Lung (tissue), 12 donors: ENCODE data around the gene EXO1. TPM values are rescaled to one million over a fixed set of nuclear protein-coding genes. Genes with fewer than 3 reads are reported as not detected.

ENCODE experiments used
- ATAC-seq: fragments of 200-7000 bp; cut with Tn5 transposase; one replicate; pipeline ENCODE4 v1.9.1; 2020; ENCODE audit warnings: moderate number of reproducible peaks; ENCODE audit not compliant: insufficient read depth, low FRiP score
- DNase-seq, 3 donors: peaks; one replicate each; pipeline ENCODE4 v3.0.0-alpha.2; 2013 to 2017
- H3K27ac ChIP-seq, 2 donors: one replicate each; pipeline ENCODE4 v1.5.1; 2013; ENCODE audit warnings: mild to moderate bottlenecking in 2 of 2, moderate library complexity in 2 of 2, control low read depth in 1 of 2, inconsistent platforms in 1 of 2, low read depth in 1 of 2, low read length in 1 of 2
- H3K27me3 ChIP-seq, 3 donors: one replicate each; pipeline ENCODE4 v1.5.1; 2013; ENCODE audit warnings: low read length in 2 of 3; ENCODE audit not compliant: control insufficient read depth in 3 of 3, insufficient read depth in 3 of 3
- H3K36me3 ChIP-seq, 4 donors: one replicate each; pipeline ENCODE4 v1.5.1; 2013; ENCODE audit warnings: low read length in 4 of 4, mild to moderate bottlenecking in 1 of 4, moderate library complexity in 1 of 4; ENCODE audit not compliant: control insufficient read depth in 4 of 4, insufficient read depth in 4 of 4
- H3K4me1 ChIP-seq, 5 donors: one replicate each; pipeline ENCODE4 v1.5.1; 2013; ENCODE audit warnings: low read length in 5 of 5, mild to moderate bottlenecking in 2 of 5, moderate library complexity in 1 of 5; ENCODE audit not compliant: control insufficient read depth in 5 of 5, insufficient read depth in 5 of 5
- H3K4me3 ChIP-seq: one replicate; pipeline ENCODE4 v1.5.1; 2013; ENCODE audit warnings: mild to moderate bottlenecking, control low read depth, moderate library complexity
- H3K9ac ChIP-seq, 2 donors: one replicate each; pipeline ENCODE4 v1.5.1; 2013; ENCODE audit warnings: low read length in 2 of 2, control low read depth in 1 of 2; ENCODE audit not compliant: insufficient read depth in 1 of 2
- H3K9me3 ChIP-seq, 4 donors: one replicate each; pipeline ENCODE4 v1.5.1; 2013; ENCODE audit warnings: low read length in 3 of 4, mild to moderate bottlenecking in 1 of 4, moderate library complexity in 1 of 4; ENCODE audit not compliant: control insufficient read depth in 4 of 4, insufficient read depth in 3 of 4
- WGBS, 2 donors: extraction: QIAGEN DNeasy Blood & Tissue Kit; methylation state at CpG; one replicate each; pipeline ENCODE4 v1.1.7; 2013; 5-methylcytosine and 5-hydroxymethylcytosine counted together
- polyA plus RNA-seq, 2 donors: library from polyadenylated mRNA; stranded (reverse); fragments of 200-250 nt; gene quantifications; one replicate each; pipeline ENCODE4 v1.2.1, GENCODE V29; 2013
- total RNA-seq, 2 donors: library from RNA; depleted of rRNA in 1 of 2; stranded (reverse); fragments of >200 nt in 1 of 2; gene quantifications; one replicate each; pipeline ENCODE4 v1.2.1, GENCODE V29; 2014 to 2021
- TF ChIP-seq, protein P1 (sequence below): IDR thresholded peaks from 2 replicates; pipeline ENCODE4 v1.5.1; 2012; ENCODE audit warnings: mild to moderate bottlenecking; ENCODE audit errors: control extremely low read depth, extremely low read depth
- donor health status: control.
- donor health status: control.
- donor health status: Bipolar disorder and iron deficiency.
- donor health status: healthy.
- donor health status: DM: yes; HTN: yes; CAD: no.

EXO1 gene
- total and polyA plus RNA-seq, 4 donors = 0.44 to 2.5 (median 0.92) TPM

DNA sequence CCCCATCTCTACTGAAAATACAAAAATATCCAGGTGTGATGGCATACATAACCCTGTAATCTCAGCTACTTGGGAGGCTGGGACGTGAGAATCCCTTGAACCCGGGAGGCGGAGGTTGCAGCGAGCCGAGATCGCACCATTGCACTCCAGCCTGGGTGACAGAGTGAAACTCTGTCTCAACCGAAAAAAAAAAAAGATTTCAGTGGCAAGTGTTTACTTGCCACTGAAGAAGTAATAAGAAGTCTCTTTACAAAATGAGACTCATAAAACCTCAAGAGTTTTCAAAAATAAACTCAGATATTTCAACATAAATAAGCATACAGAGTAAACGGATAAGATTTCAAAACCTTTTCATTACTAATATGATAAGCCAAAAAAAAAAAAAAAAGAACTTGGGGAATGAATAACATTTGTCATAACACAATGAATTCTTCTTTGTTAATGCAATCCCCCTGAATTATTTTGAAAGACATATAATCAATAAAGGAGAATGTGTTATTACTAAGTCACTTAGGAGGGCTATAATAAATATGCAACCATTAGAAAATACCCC is 34.2 kb upstream of the EXO1 start:
- H3K9ac ChIP-seq = no peak overlapping the region
- ATAC-seq (no peak), DNase-seq (no peak)
- no peaks in the 10 kb centered on the region for H3K4me1 ChIP-seq
- H3K9me3 ChIP-seq = no peaks in the 10 kb centered on the region
- no peak overlapping the region for H3K27ac ChIP-seq
- TF ChIP-seq, protein P1, sequence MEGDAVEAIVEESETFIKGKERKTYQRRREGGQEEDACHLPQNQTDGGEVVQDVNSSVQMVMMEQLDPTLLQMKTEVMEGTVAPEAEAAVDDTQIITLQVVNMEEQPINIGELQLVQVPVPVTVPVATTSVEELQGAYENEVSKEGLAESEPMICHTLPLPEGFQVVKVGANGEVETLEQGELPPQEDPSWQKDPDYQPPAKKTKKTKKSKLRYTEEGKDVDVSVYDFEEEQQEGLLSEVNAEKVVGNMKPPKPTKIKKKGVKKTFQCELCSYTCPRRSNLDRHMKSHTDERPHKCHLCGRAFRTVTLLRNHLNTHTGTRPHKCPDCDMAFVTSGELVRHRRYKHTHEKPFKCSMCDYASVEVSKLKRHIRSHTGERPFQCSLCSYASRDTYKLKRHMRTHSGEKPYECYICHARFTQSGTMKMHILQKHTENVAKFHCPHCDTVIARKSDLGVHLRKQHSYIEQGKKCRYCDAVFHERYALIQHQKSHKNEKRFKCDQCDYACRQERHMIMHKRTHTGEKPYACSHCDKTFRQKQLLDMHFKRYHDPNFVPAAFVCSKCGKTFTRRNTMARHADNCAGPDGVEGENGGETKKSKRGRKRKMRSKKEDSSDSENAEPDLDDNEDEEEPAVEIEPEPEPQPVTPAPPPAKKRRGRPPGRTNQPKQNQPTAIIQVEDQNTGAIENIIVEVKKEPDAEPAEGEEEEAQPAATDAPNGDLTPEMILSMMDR = no peak
- H3K36me3 ChIP-seq = no peaks in the 10 kb centered on the region
- H3K4me3 ChIP-seq = no peak overlapping the region
- H3K27me3 ChIP-seq = peaks cover 0 to 3% (median 0%) of the 10 kb centered on the region in 3 donors
- 59 to 69% methylated on average over 8 of the region's 8 CpGs for WGBS, 2 donors

DNA sequence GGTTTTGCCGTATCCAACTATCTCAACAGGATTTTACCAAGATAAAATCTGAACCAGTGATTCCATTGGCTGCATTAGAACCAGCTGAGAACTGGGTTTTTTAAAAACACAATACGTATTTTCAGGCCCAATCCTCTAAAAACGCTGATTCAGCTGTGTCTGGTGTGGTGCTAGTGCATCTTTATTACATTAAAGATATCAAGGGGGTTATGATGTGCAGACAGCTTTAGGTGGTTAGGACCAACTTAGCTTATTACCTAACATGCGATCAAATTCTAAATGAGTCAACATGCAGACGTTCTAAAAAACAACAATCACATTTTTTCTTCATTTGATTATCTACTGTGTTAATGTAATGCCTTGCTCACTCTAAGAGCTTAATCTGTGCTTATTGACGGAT is 32.0 kb upstream of the EXO1 start:
- Histone ChIP-seq H3K9me3 (no peaks in the 10 kb centered on the region), H3K27ac (no peak overlapping the region), H3K9ac (no peak overlapping the region), H3K4me3 (no peak overlapping the region), H3K4me1 (no peaks in the 10 kb centered on the region), H3K27me3 (peaks cover 0 to 3% (median 0%) of the 10 kb centered on the region in 3 donors), H3K36me3 (no peaks in the 10 kb centered on the region)
- DNase-seq = no peak
- TF ChIP-seq, protein P1 = no peak
- 81 to 83% methylated on average over 6 of the region's 6 CpGs for whole genome bisulfite sequencing, 2 donors
- no peak for ATAC-seq

DNA sequence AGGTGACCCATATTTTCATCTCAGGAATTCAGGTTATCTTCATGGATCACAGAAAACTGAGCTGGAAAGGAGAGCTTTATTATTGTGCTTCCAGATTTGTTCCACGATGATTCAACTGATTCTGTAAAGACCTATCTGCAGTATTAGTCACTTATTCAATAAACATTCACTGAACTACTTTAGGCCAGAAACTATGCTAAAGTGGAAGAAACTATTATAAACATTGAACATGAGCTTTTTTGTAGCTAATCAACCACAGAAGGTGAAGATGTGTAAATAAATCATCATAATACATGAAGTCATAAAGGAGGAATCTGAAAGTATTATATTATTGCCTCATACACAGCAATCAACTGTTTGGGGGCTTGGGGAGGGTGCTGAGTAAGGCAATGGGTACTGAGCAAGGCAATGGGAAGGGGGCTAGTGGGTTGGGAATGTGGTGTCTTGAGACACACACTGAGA is 30.6 kb upstream of the EXO1 start:
- TF ChIP-seq, protein P1 = no peak
- Histone ChIP-seq H3K27me3 (peaks cover 0 to 3% (median 0%) of the 10 kb centered on the region in 3 donors), H3K9ac (no peak overlapping the region), H3K4me3 (no peak overlapping the region), H3K36me3 (no peaks in the 10 kb centered on the region), H3K27ac (no peak overlapping the region), H3K9me3 (no peaks in the 10 kb centered on the region), H3K4me1 (no peaks in the 10 kb centered on the region)
- no peak for DNase-seq
- no peak for ATAC-seq
- 72 to 86% methylated on average over 1 of the region's 1 CpG for WGBS, 2 donors
